GM12865 (cell line): ENCODE data around the gene WSB2.
A peak's percentile ranks its signal among the peaks of the same experiment; 100 is the strongest.

Source experiments
- DNase-seq: peaks from one replicate; pipeline ENCODE4 v3.0.0; 2010; ENCODE audit warnings: low read depth
- H3K4me3 ChIP-seq: 2 replicates; pipeline ENCODE4 v1.5.1; 2011; ENCODE audit warnings: mild to moderate bottlenecking, low read depth, low read length, control low read depth
- TF ChIP-seq, protein P1 (sequence below): IDR thresholded peaks from 2 replicates; pipeline ENCODE4 v1.5.1; 2011; ENCODE audit warnings: low read length, control low read depth, low read depth, inconsistent platforms; ENCODE audit not compliant: insufficient read depth; ENCODE audit errors: missing control alignments

Gene WSB2

DNA sequence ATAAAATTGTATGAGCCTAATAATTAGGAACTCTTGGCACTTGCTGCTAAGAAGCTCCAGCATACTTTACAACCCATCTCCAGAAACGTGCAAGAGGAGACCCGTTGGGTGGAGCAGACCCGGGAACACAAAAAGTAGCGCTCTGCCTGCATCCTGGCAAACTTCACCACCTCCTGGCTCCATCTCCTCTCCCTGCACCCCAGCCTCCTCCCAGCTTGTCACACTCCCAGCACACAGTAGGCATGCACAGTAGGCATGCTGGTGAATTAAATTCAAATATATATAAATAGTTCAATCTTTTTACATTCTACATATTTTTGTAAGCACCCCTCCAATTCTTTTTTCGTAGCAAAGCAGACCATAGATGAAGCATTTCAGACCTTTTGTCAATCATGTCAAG, 41.6 kb upstream of the WSB2 start:
- TF ChIP-seq, protein P1, sequence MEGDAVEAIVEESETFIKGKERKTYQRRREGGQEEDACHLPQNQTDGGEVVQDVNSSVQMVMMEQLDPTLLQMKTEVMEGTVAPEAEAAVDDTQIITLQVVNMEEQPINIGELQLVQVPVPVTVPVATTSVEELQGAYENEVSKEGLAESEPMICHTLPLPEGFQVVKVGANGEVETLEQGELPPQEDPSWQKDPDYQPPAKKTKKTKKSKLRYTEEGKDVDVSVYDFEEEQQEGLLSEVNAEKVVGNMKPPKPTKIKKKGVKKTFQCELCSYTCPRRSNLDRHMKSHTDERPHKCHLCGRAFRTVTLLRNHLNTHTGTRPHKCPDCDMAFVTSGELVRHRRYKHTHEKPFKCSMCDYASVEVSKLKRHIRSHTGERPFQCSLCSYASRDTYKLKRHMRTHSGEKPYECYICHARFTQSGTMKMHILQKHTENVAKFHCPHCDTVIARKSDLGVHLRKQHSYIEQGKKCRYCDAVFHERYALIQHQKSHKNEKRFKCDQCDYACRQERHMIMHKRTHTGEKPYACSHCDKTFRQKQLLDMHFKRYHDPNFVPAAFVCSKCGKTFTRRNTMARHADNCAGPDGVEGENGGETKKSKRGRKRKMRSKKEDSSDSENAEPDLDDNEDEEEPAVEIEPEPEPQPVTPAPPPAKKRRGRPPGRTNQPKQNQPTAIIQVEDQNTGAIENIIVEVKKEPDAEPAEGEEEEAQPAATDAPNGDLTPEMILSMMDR = no peak
- H3K4me3 ChIP-seq = peak overlapping the region; percentile 84; the same call in 1 of the 2 replicates

DNA sequence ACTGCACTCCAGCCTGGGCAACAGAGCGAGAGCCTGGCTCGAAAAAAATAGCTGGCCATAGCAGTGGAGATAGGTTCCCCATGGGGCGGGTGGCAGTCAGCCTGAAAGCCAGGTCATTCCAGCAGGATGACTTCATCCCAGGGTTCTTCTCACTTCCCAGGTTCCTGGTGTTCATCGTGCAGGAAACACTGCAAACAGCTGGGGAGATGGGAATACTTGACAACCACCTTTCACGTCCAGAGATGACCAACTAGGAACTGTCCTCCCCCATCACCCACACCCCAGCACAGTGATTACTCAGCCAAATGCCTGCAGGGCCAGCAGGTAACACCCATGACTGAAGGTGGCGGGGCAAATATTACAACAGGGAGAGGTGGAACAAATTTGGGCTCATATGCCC, 41.1 kb upstream of the WSB2 start:
- TF ChIP-seq, protein P1 = no peak
- no peak for DNase-seq
- H3K4me3 ChIP-seq = no peak overlapping the region

More for the DNA sequence above, 41.6 kb upstream of the WSB2 start:
- no peak for DNase-seq

DNA sequence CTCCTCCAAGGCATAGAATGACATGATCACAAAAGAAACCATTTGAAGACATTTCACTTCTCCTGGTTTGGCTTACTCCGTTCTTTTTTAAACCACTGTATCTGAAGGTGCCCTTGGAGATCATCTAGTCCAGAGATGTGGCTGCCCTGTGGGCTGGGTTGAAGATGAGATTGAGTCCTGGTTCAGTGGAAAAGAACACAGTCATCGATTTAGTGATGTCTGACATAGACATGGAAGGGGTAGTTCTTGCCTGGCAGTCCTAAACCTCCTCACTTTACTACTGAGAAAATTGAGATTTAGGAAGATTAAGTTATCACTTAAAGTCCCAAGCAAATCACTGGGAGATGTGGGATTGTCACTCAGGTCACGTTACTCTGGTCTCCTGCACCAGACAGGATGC, 40.1 kb upstream of the WSB2 start:
- DNase-seq = no peak
- H3K4me3 ChIP-seq = no peak overlapping the region
- TF ChIP-seq, protein P1 = no peak

DNA sequence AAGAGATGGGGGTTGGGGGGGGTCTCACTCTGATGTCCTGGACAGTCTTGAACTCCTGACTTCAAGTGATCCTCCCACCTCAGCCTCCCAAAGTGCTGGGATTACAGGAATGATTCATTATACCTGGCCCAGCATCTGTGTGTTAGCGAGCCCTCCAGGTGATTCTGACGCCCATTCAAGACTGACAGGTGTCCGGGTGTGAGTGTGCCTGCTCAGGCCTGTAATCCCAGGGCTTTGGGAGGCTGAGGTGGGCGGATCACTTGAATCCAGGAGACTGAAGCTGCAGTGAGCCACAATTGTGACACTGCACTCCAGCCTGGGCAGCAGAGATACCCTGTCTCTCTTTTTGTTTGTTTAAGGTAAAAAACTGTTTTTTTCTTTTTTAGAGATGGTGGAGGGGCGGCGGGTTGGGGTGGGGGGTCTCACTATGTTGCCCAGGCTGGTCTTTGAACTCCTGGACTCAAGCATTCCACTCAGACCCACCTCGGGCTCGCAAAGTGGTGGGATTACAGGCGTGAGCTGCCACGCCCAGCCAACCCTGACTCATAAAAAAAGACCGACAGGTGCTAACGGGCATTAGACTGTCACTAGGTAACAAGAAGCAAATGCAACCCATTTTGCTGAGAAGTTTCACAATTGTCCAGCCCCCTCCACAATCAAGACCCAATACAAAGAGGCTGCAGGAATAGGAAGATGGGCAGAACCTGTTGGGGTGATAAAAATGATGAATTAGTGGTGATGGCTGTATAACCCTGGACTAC, 38.1 kb upstream of the WSB2 start:
- H3K4me3 ChIP-seq = no peak overlapping the region
- DNase-seq = no peak
- TF ChIP-seq, protein P1 = no peak

DNA sequence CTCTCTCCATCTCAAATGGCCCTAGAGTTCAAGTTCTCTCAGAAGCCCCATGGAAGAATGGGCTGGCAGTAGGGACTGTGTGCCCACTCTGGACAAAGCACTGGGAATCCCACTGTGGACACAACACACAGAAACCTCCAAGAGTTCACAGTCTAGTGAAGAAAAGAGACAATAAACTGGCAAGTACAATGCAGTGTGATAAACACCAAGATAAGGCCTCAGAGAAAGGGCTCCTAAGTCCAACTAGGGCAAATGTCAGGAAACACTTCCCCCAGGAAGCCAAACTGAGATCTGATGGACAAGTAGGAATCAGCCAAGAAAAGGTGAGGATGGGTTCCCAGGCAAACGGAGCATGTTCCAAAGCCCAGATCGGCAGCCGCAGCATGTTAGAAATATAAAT, 37.4 kb upstream of the WSB2 start:
- no peak for DNase-seq
- H3K4me3 ChIP-seq = no peak overlapping the region
- TF ChIP-seq, protein P1 = no peak

DNA sequence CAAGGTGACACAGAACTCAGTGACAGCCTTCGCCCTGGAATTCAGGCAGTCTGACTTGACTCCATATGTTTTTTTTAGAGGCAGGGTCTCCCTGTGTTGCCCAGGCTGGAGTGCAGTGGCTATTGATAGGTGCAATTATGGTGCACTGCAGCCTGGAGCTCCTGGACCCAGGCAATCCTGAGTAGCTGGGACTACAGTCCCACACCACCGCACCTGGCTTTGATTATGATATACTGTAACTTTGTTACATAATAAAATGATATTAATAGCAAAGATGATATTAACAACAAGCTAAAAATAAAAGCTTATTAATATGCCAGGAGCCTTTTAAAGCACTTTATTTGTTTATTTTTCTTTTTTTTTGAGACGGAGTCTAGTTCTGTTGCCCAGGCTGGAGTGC, 33.1 kb upstream of the WSB2 start:
- no peak overlapping the region for H3K4me3 ChIP-seq
- no peak for DNase-seq
- TF ChIP-seq, protein P1 = no peak

DNA sequence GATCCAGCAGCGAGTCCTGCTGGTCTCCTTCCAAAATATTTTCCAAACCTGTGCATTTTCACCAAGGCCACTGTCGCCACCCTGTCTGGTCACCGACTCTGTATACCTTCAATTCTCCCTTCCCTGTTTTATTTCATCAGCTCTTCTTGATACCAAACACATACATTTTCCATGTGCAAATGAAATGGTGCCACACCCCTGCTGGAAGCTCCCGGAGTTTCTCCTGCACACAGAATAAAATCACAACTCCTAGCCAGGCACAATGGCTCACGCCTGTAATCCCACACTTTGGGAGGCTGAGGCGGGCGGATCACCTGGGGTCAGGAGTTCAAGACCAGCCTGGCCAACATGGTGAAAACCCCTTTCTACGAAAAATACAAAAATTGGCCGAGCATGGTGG, 28.8 kb upstream of the WSB2 start:
- TF ChIP-seq, protein P1 = no peak
- no peak for DNase-seq
- H3K4me3 ChIP-seq = no peak overlapping the region
